ENCODE data around the gene SLC35G4. TPM values are rescaled to one million over a fixed set of nuclear protein-coding genes. Genes with fewer than 3 reads are reported as not detected.

Gene SLC35G4
- total RNA-seq, 1 experiment from 2014 or later: not detected

DNA sequence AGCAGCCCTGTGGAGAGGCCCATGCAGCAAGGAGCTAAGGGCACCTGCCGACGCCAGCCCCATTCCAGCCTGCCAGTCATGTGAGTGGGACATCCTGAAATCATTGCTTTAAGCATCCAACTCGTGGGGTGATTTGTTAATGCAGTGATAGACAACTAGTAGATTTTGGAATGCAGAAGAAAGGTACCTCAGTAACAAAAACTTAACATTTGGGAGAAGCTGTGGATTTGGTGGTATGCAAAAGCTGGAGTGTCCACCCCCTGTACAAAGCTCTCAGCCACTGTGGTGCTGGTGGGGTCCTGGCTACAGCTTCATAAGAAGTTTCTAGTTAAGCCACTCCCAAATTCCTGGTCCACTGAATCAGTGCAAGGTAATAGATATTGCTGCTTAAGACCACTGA is 42.5 kb downstream of the SLC35G4 start:
- no TSS peak for BruUV-seq (replicated peaks)
- ChIA-PET CTCF (no interaction called here), POLR2A (no interaction called here)
- H3K4me1 Mint-ChIP-seq (ENCODE audit: low read depth, unreplicated experiment): no peaks in the 10 kb centered on the region
- peaks cover 18% of the 10 kb centered on the region for H3K9me3 Mint-ChIP-seq (ENCODE audit: unreplicated experiment)
- TF ChIP-seq CTCF (IDR thresholded peaks at IDR 0.05; ENCODE audit: insufficient read depth in 1 of 2, low read depth in 1 of 2, low read length in 1 of 2, severe bottlenecking in 1 of 2, unreplicated experiment in 1 of 2): no peak
- no peak overlapping the region for H3K27ac Mint-ChIP-seq (ENCODE audit: unreplicated experiment)
- Histone ChIP-seq H3K36me3 (ENCODE audit: control insufficient read depth, insufficient read depth, low read length) (no peaks in the 10 kb centered on the region), H3K4me3 (ENCODE audit: low read depth, low read length) (no peak overlapping the region), H3K4me1 (no peaks in the 10 kb centered on the region), H3K27me3 (replicated peaks; ENCODE audit: control insufficient read depth, insufficient read depth, low read length) (no peaks in the 10 kb centered on the region), H3K9me3 (no peaks in the 10 kb centered on the region)
- DNase-seq: no peak
- intact Hi-C loops (cut with micrococcal nuclease; ENCODE audit: unreplicated experiment): no loop called here
- H3K36me3 Mint-ChIP-seq (ENCODE audit: insufficient read depth, unreplicated experiment): no peaks in the 10 kb centered on the region
- peaks cover 7% of the 10 kb centered on the region for H3K27me3 Mint-ChIP-seq (ENCODE audit: insufficient read depth, unreplicated experiment)
- H3K4me3 Mint-ChIP-seq (ENCODE audit: unreplicated experiment): no peak overlapping the region

DNA sequence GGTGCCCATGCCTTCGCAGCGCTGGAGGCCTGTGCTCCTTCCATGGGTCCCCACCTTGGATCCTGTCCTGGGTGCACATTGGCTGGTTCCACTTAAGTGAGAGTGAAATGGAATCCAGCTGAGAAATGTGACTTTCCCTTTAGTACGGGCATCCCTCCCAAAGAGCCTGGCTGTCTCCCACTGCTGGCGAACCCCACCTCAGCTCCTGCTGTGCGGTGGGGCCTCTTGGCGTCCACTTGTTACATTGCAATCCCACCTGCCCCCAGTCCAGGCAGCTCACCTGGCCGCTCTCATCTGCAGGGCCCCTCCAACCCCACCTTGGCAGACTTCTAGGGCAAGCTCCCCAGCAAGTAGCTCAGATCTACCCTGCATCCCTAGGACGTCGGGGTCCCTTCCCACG is 44.1 kb downstream of the SLC35G4 start:
- intact Hi-C loops (cut with micrococcal nuclease; ENCODE audit: unreplicated experiment): no loop called here
- no peaks in the 10 kb centered on the region for H3K36me3 Mint-ChIP-seq (ENCODE audit: insufficient read depth, unreplicated experiment)
- ChIA-PET CTCF (interaction anchor here (0.6 kb wide), 2 partner anchors 46 to 212 kb away, joined by 3 to 4 read pairs; no protein-coding TSS in a partner anchor), POLR2A (no interaction called here)
- Histone ChIP-seq H3K9me3 (no peaks in the 10 kb centered on the region), H3K36me3 (ENCODE audit: control insufficient read depth, insufficient read depth, low read length) (no peaks in the 10 kb centered on the region), H3K4me3 (ENCODE audit: low read depth, low read length) (no peak overlapping the region), H3K27me3 (replicated peaks; ENCODE audit: control insufficient read depth, insufficient read depth, low read length) (no peaks in the 10 kb centered on the region), H3K4me1 (no peaks in the 10 kb centered on the region)
- no peak for DNase-seq
- H3K27ac Mint-ChIP-seq (ENCODE audit: unreplicated experiment): no peak overlapping the region
- peaks cover 10% of the 10 kb centered on the region for H3K27me3 Mint-ChIP-seq (ENCODE audit: insufficient read depth, unreplicated experiment)
- H3K9me3 Mint-ChIP-seq (ENCODE audit: unreplicated experiment): peaks cover 18% of the 10 kb centered on the region
- H3K4me1 Mint-ChIP-seq (ENCODE audit: low read depth, unreplicated experiment): no peaks in the 10 kb centered on the region
- no peak for TF ChIP-seq CTCF (IDR thresholded peaks at IDR 0.05; ENCODE audit: insufficient read depth in 1 of 2, low read depth in 1 of 2, low read length in 1 of 2, severe bottlenecking in 1 of 2, unreplicated experiment in 1 of 2)
- BruUV-seq (replicated peaks): no TSS peak
- no peak overlapping the region for H3K4me3 Mint-ChIP-seq (ENCODE audit: unreplicated experiment)

DNA sequence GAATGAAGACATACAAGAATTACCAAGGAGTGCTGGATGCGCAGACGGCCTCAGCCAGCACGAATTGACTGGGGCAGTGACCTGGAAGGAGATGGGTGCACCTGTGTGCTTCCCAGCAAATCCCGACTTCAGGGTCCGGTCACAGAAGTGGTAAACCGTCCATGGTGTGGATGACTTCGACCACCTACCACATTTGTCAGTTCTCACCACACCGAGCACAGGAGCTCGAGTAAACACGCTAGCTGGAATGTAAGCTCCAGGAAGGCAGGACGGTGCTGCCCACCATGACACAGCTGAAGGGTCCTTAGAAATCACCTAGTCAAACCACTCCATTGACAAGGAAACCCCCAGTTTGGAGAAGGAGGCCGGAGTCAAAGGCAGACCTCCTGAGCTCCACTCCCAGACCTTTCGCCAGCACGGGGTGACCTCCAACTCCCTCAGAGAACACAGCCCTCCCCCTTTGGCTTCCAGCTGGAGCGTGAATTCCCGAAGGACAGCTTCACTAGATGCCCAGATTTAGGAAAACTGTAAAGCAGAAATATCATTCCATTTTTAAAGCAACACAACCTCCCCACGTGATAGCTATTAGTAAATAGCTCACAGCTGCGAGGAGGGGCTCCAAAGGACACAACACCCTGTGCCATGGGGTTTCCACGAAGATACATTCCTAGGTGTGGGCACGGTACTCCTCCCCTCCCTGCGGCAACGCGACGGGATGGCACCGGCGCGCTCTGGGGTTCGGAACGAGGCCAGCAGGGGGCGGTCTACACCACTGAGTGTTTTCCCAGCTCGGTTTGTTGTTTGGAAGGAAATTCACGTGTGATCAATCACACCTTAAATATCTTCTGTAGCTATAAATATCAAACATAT is 45.6 kb downstream of the SLC35G4 start:
- H3K27me3 Mint-ChIP-seq (ENCODE audit: insufficient read depth, unreplicated experiment): peaks cover 10% of the 10 kb centered on the region
- ChIA-PET CTCF (interaction anchor here (0.6 to 3.5 kb wide), 16 partner anchors 13 to 384 kb away, joined by 3 to 52 read pairs (median 4); partner anchors contain the start of gene GNAL), POLR2A (no interaction called here)
- Histone ChIP-seq H3K4me1 (no peaks in the 10 kb centered on the region), H3K36me3 (ENCODE audit: control insufficient read depth, insufficient read depth, low read length) (no peaks in the 10 kb centered on the region), H3K27me3 (replicated peaks; ENCODE audit: control insufficient read depth, insufficient read depth, low read length) (no peaks in the 10 kb centered on the region), H3K9me3 (no peaks in the 10 kb centered on the region), H3K4me3 (ENCODE audit: low read depth, low read length) (no peak overlapping the region)
- peaks cover 18% of the 10 kb centered on the region for H3K9me3 Mint-ChIP-seq (ENCODE audit: unreplicated experiment)
- H3K27ac Mint-ChIP-seq (ENCODE audit: unreplicated experiment): no peak overlapping the region
- peak in 1 of 2 experiments; percentile 79 for DNase-seq
- H3K4me3 Mint-ChIP-seq (ENCODE audit: unreplicated experiment): peak overlapping the region; percentile 44
- no peaks in the 10 kb centered on the region for H3K4me1 Mint-ChIP-seq (ENCODE audit: low read depth, unreplicated experiment)
- intact Hi-C loops (cut with micrococcal nuclease; ENCODE audit: unreplicated experiment): loop anchor here (1.0 to 5.0 kb wide), 6 partner anchors 73 to 384 kb away; no protein-coding TSS in a partner anchor
- H3K36me3 Mint-ChIP-seq (ENCODE audit: insufficient read depth, unreplicated experiment): no peaks in the 10 kb centered on the region
- TF ChIP-seq CTCF (IDR thresholded peaks at IDR 0.05; ENCODE audit: insufficient read depth in 1 of 2, low read depth in 1 of 2, low read length in 1 of 2, severe bottlenecking in 1 of 2, unreplicated experiment in 1 of 2): peak; percentile 83 to 88
- BruUV-seq (replicated peaks): no TSS peak
